ENCODE results near the gene BAX. TPM values are rescaled to one million over a fixed set of nuclear protein-coding genes. Genes with fewer than 3 reads are reported as not detected.

Gene BAX
- total and polyA plus RNA-seq, 2 donors (not counting 1 experiment from before 2014, with no cell fraction given): 95.3 to 109 TPM

GRCh38 chr19:48928164-48929025 lies 26.3 kb upstream of the BAX start:
- Mint-ChIP-seq H3K4me3 (no peak overlapping the region), H3K9me3 (ENCODE audit: insufficient read depth) (no peaks in the 10 kb centered on the region), H3K4me1 (peaks cover 3% of the 10 kb centered on the region), H3K27me3 (peaks cover 6% of the 10 kb centered on the region), H3K27ac (no peak overlapping the region)
- Histone ChIP-seq H3K36me3 (replicated peaks in 1 of 2; ENCODE audit: control extremely low read depth in 1 of 2, control insufficient read depth in 1 of 2, extremely low read depth in 1 of 2, insufficient read depth in 2 of 2, low read length in 1 of 2) (no peaks in the 10 kb centered on the region), H4K20me1 (ENCODE audit: control insufficient read depth, insufficient read depth, low read length, poor library complexity, severe bottlenecking) (no peaks in the 10 kb centered on the region), H3K4me1 (ENCODE audit: control insufficient read depth in 2 of 2, insufficient read depth in 2 of 2, low read length in 2 of 2) (peaks cover 5 to 6% of the 10 kb centered on the region in 2 donors), H3K4me2 (replicated peaks; ENCODE audit: low read depth, low read length, poor library complexity, severe bottlenecking) (no peak overlapping the region), H3K79me2 (ENCODE audit: control insufficient read depth, insufficient read depth, low read length) (no peaks in the 10 kb centered on the region), H2AFZ (ENCODE audit: insufficient read depth, low read depth, low read length, poor library complexity, severe bottlenecking) (no peak overlapping the region), H3K9me3 (ENCODE audit: control extremely low read depth in 1 of 3, control insufficient read depth in 2 of 3, insufficient read depth in 1 of 3, low read length in 2 of 3) (no peaks in the 10 kb centered on the region), H3K4me3 (ENCODE audit: control extremely low read depth in 1 of 5, extremely low read depth in 1 of 5, insufficient read depth in 1 of 5, low read depth in 2 of 5, low read length in 4 of 5) (no peak overlapping the region), H3K9ac (ENCODE audit: low read length) (no peak overlapping the region), H3K27ac (ENCODE audit: low read length in 2 of 2) (no peak overlapping the region), H3K27me3 (replicated peaks in 1 of 4; ENCODE audit: control extremely low read depth in 1 of 4, control insufficient read depth in 3 of 4, insufficient read depth in 4 of 4, low read length in 3 of 4) (peaks cover 0 to 7% (median 3%) of the 10 kb centered on the region in 4 experiments)
- TF ChIP-seq CTCF (IDR thresholded peaks at IDR 0.05) (no peak), EZH2 (IDR thresholded peaks at IDR 0.05; ENCODE audit: borderline replicate concordance, insufficient read depth, low read depth, low read length, poor library complexity, severe bottlenecking) (no peak)
- 81% methylated on average over 2 of the region's 15 CpGs for WGBS (ENCODE audit: insufficient coverage)
- DNase-seq (no peak), ATAC-seq (ENCODE audit: low read depth) (no peak)
- intact Hi-C loops (cut with micrococcal nuclease): no loop called here
- POLR2A ChIA-PET: interaction anchor here (0.6 to 0.7 kb wide), 2 partner anchors 11 to 74 kb away, joined by 4 to 8 read pairs; no protein-coding TSS in a partner anchor
- CTCF ChIA-PET: no interaction called here
